Prostate gland (tissue), 2 donors: ENCODE measurements around the gene IGFLR1.

Experiments used
- CTCF ChIP-seq, 4 experiments: fragments of 200-600 bp in 2 of 4; fragments of 450-650 bp in 2 of 4; sonication (generic) in 2 of 4; IDR thresholded peaks; 1 replicate in 3 of 4; 2 replicates in 1 of 4; pipeline ENCODE4 v1.5.1; 2016 to 2019; ENCODE audit warnings: antibody characterized with exemption in 4 of 4, mild to moderate bottlenecking in 2 of 4, moderate library complexity in 2 of 4
- POLR2A ChIP-seq: fragments of 450-650 bp; IDR thresholded peaks from one replicate; pipeline ENCODE4 v1.6.1; 2016; ENCODE audit warnings: antibody characterized with exemption, mild to moderate bottlenecking

DNA sequence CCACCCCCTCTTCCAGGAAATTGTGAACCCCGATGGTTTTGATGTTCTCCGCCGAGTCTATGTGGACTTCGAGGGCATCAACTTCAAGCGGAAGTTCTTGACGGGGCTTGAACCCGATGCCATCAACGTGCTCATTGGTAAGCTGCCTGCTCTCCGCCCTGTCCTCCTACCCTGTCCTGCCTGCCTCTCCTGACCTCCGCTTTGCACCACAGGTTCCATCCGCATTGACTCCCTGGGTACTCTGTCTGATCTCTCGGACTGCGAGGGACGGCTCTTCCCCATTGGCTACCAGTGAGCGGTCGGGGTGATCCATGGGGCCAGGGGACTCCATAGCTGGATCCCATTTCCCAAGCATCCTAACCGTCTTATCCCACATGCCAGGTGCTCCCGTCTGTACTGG is 11.9 kb downstream of the IGFLR1 start:
- TF ChIP-seq CTCF (IDR thresholded peaks at IDR 0.05) (no peak), POLR2A (no peak)
